K562 (cell line): ENCODE measurements around the gene CLDN2. TPM values are rescaled to one million over a fixed set of nuclear protein-coding genes. Genes with fewer than 3 reads are reported as not detected.

Experiments
- ATAC-seq: fragments of 200-7000 bp; cut with Tn5 transposase; 3 replicates; pipeline ENCODE4 v1.9.1; 2020; ENCODE audit warnings: moderate library complexity
- BruUV-seq: library from RNA; stranded (reverse); fragments of 400-500 nt; replicated peaks from 2 replicates; lab custom pipeline; 2021; lab: Mats Ljungman, UMichigan
- CTCF ChIA-PET: fragments of 300-600 bp; formaldehyde crosslinking; extraction: SDS; loops from one replicate; lab custom pipeline; 2021; ENCODE audit warnings: low intra/inter-chr PET ratio; lab: Yijun Ruan, JAX
- POLR2A ChIA-PET: fragments of 300-600, 350-650 bp; sonication (Branson Sonifier 250); formaldehyde crosslinking; extraction: SDS; loops from one replicate; lab custom pipeline; 2021; ENCODE audit warnings: antibody characterized with exemption, inconsistent platforms; lab: Yijun Ruan, JAX
- DNase-seq, 4 experiments: peaks; one replicate each; pipeline versions ENCODE4 v3.0.0 to v3.0.0-alpha.2; 2011 to 2018; ENCODE audit warnings: low spot score in 3 of 4, mixed read lengths in 3 of 4; ENCODE audit errors: extremely low read depth in 1 of 4
- FAIRE-seq: peaks from 2 replicates; lab custom pipeline; 2011; peaks lifted over from hg19 to GRCh38; lab: Jason Lieb, UNC
- H2AFZ ChIP-seq: 2 replicates; pipeline ENCODE4 v1.6.0; 2011; ENCODE audit warnings: low read depth, low read length, control low read depth, inconsistent platforms
- H3K27ac ChIP-seq: fragments of 200-600 bp; 3 replicates; pipeline ENCODE4 v1.8.0; 2011; ENCODE audit warnings: low read depth, mild to moderate bottlenecking, control low read depth, inconsistent platforms, low read length, moderate library complexity, mixed read lengths; ENCODE audit errors: extremely low read depth
- H3K27me3 ChIP-seq, 2 experiments: fragments of 300-600 bp in 1 of 2; 2 replicates in 1 of 2; 3 replicates in 1 of 2; pipeline versions ENCODE4 v1.6.0 to v1.8.0; 2011; ENCODE audit warnings: inconsistent platforms in 2 of 2, low read length in 2 of 2, mild to moderate bottlenecking in 1 of 2, mixed read lengths in 1 of 2, moderate library complexity in 1 of 2; ENCODE audit not compliant: control insufficient read depth in 2 of 2, insufficient read depth in 2 of 2
- H3K36me3 ChIP-seq: fragments of 300-600 bp; 3 replicates; pipeline ENCODE4 v1.8.0; 2011; ENCODE audit warnings: mild to moderate bottlenecking, low read length, inconsistent platforms; ENCODE audit not compliant: control insufficient read depth, insufficient read depth
- H3K4me1 ChIP-seq, 2 experiments: fragments of 200-600 bp in 1 of 2; replicated peaks in 1 of 2; 2 replicates in 1 of 2; 3 replicates in 1 of 2; pipeline versions ENCODE4 v1.5.1 to v1.8.0; 2011; ENCODE audit warnings: inconsistent platforms in 2 of 2, low read length in 2 of 2, mild to moderate bottlenecking in 1 of 2, mixed read lengths in 1 of 2, moderate library complexity in 1 of 2; ENCODE audit not compliant: control insufficient read depth in 2 of 2, insufficient read depth in 2 of 2
- H3K4me2 ChIP-seq: 2 replicates; pipeline ENCODE4 v1.6.1; 2011; ENCODE audit warnings: low read length, control low read depth, inconsistent platforms, mixed read lengths; ENCODE audit not compliant: insufficient read depth
- H3K4me3 ChIP-seq: fragments of 200-600 bp; sonication (generic), shearing (Covaris generic); 2 replicates; pipeline ENCODE4 v1.5.1; 2016; ENCODE audit warnings: control low read depth, inconsistent platforms
- H3K79me2 ChIP-seq: fragments of 200-600 bp; 3 replicates; pipeline ENCODE4 v1.8.0; 2011; ENCODE audit warnings: low read length, inconsistent platforms; ENCODE audit not compliant: control insufficient read depth, insufficient read depth
- H3K9ac ChIP-seq, 2 experiments: 2 replicates each; pipeline versions ENCODE4 v1.6.0 to v1.6.1; 2011; ENCODE audit warnings: low read depth in 2 of 2, low read length in 2 of 2, control low read depth in 1 of 2, inconsistent platforms in 1 of 2, mild to moderate bottlenecking in 1 of 2, mixed read lengths in 1 of 2; ENCODE audit not compliant: insufficient read depth in 1 of 2
- H3K9me1 ChIP-seq: one replicate; pipeline ENCODE4 v1.6.0; 2011; ENCODE audit warnings: inconsistent platforms, mild to moderate bottlenecking, low read length, moderate library complexity; ENCODE audit not compliant: control insufficient read depth, insufficient read depth
- H3K9me3 ChIP-seq: replicated peaks from 2 replicates; pipeline ENCODE4 v1.5.1; 2011; ENCODE audit warnings: low read depth, low read length, inconsistent platforms; ENCODE audit not compliant: control insufficient read depth, insufficient read depth
- H4K20me1 ChIP-seq: replicated peaks from 2 replicates; pipeline ENCODE4 v1.6.1; 2011; ENCODE audit warnings: low read length, inconsistent platforms, mixed read lengths; ENCODE audit not compliant: control insufficient read depth, insufficient read depth
- BMI1 ChIP-seq: fragments of 150-350 bp; IDR thresholded peaks from 2 replicates; pipeline ENCODE4 v1.6.1; 2014; ENCODE audit warnings: low read length
- CBX8 ChIP-seq: fragments of 200-600 bp; sonication (generic); IDR thresholded peaks from 2 replicates; pipeline ENCODE4 v1.6.1; 2012; ENCODE audit warnings: borderline replicate concordance, mixed run types, low read depth, mild to moderate bottlenecking, moderate library complexity, mixed read lengths, low read length, control low read depth, inconsistent platforms; ENCODE audit not compliant: poor library complexity, severe bottlenecking; ENCODE audit errors: extremely low read depth
- HDGF ChIP-seq: fragments of 450-650 bp; IDR thresholded peaks from 2 replicates; pipeline ENCODE4 v1.6.1; 2016
- HMGN3 ChIP-seq: IDR thresholded peaks from 2 replicates; pipeline ENCODE4 v1.6.1; 2011; ENCODE audit warnings: borderline replicate concordance, low read depth, mild to moderate bottlenecking, mixed read lengths, low read length; ENCODE audit not compliant: insufficient read length; ENCODE audit errors: extremely low read depth
- HNRNPL ChIP-seq: fragments of 200-400 bp; formaldehyde crosslinking; IDR thresholded peaks from 2 replicates; pipeline ENCODE4 v1.6.1; 2017; ENCODE audit warnings: low read depth, mild to moderate bottlenecking, low read length
- PHB ChIP-seq: fragments of 250-450 bp; sonication (Bioruptor Pico); IDR thresholded peaks from 2 replicates; pipeline ENCODE4 v1.5.0; 2021
- PYGO2 ChIP-seq: fragments of 450-650 bp; IDR thresholded peaks from 2 replicates; pipeline ENCODE4 v1.6.1; 2016; ENCODE audit warnings: mild to moderate bottlenecking, missing genetic modification characterization, moderate library complexity, missing compliant biosample characterization
- SIX5 ChIP-seq, 2 experiments: IDR thresholded peaks; 2 replicates each; pipeline ENCODE4 v1.6.1; 2011; ENCODE audit warnings: low read length in 2 of 2, borderline replicate concordance in 1 of 2, low read depth in 1 of 2, mild to moderate bottlenecking in 1 of 2, moderate library complexity in 1 of 2; ENCODE audit not compliant: insufficient read depth in 1 of 2
- TARDBP ChIP-seq: fragments of 450-650 bp; IDR thresholded peaks from 2 replicates; pipeline ENCODE4 v1.6.1; 2016
- ZBTB17 ChIP-seq: fragments of 450-650 bp; formaldehyde crosslinking; IDR thresholded peaks from 2 replicates; pipeline ENCODE4 v1.4.0; 2020; ENCODE audit warnings: mild to moderate bottlenecking
- ZKSCAN3 ChIP-seq: fragments of 250-450 bp; sonication (Bioruptor Pico); IDR thresholded peaks from 2 replicates; pipeline ENCODE4 v1.4.0; 2020
- ZNF583 ChIP-seq: fragments of 250-450 bp; sonication (Bioruptor Pico); IDR thresholded peaks from 2 replicates; pipeline ENCODE4 v1.4.0; 2020
- ZNF589 ChIP-seq: fragments of 200-800 bp; sonication (Bioruptor generic); IDR thresholded peaks from 2 replicates; pipeline ENCODE4 v1.6.1; 2016; ENCODE audit warnings: low read depth, missing genetic modification characterization, missing compliant biosample characterization
- ZNF644 ChIP-seq: fragments of 200-800 bp; sonication (Bioruptor generic); IDR thresholded peaks from 2 replicates; pipeline ENCODE4 v1.6.1; 2016; ENCODE audit warnings: low read depth, missing genetic modification characterization, missing compliant biosample characterization
- ZNF77 ChIP-seq: fragments of 250-450 bp; sonication (Bioruptor Pico); IDR thresholded peaks from 2 replicates; pipeline ENCODE4 v1.5.0; 2020
- WGBS: fragments of 100-300 bp; shearing (Covaris generic); methylation state at CpG from one replicate; pipeline ENCODE4 v1.1.6; 2016; ENCODE audit warnings: low coverage, mixed read lengths; ENCODE audit not compliant: insufficient coverage; ENCODE audit errors: missing lambda C conversion rate; 5-methylcytosine and 5-hydroxymethylcytosine counted together
- in situ Hi-C: fragments of 300-500 bp; cut with MboI; formaldehyde crosslinking; loops from 4 replicates; pipeline ENCODE4 v1.15.0; 2018; ENCODE audit warnings: inconsistent platforms, mixed read lengths
- intact Hi-C: fragments of 100-400 bp; cut with micrococcal nuclease; formaldehyde crosslinking; loops from 2 replicates; pipeline ENCODE4 v1.14.2; 2022
- polyA plus RNA-seq, 8 experiments: library from polyadenylated mRNA; depleted of rRNA in 4 of 8; stranded (reverse) in 5 of 8; unstranded in 3 of 8; fragments of >200 nt; fragmentation: Nextera tagmentation in 2 of 8; fragmentation: Illumina TruSeq in 1 of 8; extraction: Ambion mirVana in 2 of 8; extraction: Trizol in 1 of 8; gene quantifications; 2 replicates each; pipeline versions ENCODE4 v1.2.1 to v1.2.3, GENCODE V29; 2011 to 2014; ENCODE audit warnings: inconsistent platforms in 1 of 8, missing spikeins in 1 of 8
- total RNA-seq, 7 experiments: library from RNA; depleted of rRNA in 6 of 7; stranded (reverse); fragments of >200 nt in 6 of 7; fragmentation: Illumina TruSeq in 2 of 7; extraction: Trizol in 2 of 7; gene quantifications; 2 replicates each; pipeline versions ENCODE4 v1.2.1 to v1.2.3, GENCODE V29; 2011 to 2021; ENCODE audit warnings: low replicate concordance in 1 of 7
- TF ChIP-seq, protein P1 (sequence below): sonication (generic); formaldehyde crosslinking; IDR thresholded peaks from 2 replicates; pipeline ENCODE4 v1.8.0; 2022; ENCODE audit warnings: mild to moderate bottlenecking, missing genetic modification reagents
- TF ChIP-seq, protein P2 (sequence below): fragments of 250-450 bp; sonication (Bioruptor Pico); IDR thresholded peaks from 2 replicates; pipeline ENCODE4 v1.5.0; 2021; ENCODE audit warnings: mild to moderate bottlenecking, borderline replicate concordance

The CLDN2 gene
- total and polyA plus RNA-seq, 9 of the 15 experiments (the other 6 are each of a cell fraction or from before 2014, with no cell fraction given), result not detected

DNA sequence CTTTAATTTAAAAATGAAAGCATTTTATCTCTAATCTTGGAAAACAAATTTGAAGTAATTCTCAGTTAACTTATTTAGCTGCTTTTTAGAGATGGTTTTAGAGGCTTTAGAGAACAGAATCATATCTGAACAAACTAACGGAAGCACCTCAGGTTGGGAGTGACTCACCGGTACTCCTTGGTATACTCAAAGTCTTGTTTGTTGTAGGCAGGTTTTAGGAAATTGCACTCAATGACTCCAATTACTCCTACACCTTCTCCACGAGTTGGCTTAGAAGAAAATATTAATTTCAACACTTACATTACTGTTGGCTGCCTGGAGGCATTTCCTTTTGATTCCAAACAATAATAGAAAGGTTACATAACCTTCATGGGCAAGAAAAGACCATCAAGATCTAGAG, 56.2 kb downstream of the CLDN2 start:
- 4% methylated on average over 3 of the region's 3 CpGs for WGBS
- ChIA-PET POLR2A (no interaction called here), CTCF (no interaction called here)
- H3K4me1 ChIP-seq, result no peaks in the 10 kb centered on the region
- in situ Hi-C loops, result no loop called here
- H3K27ac ChIP-seq, result no peak overlapping the region
- DNase-seq (no peak), ATAC-seq (no peak), FAIRE-seq (no peak)
- H3K79me2 ChIP-seq, result no peaks in the 10 kb centered on the region
- H3K27me3 ChIP-seq, result no peaks in the 10 kb centered on the region
- BruUV-seq, result no TSS peak
- H4K20me1 ChIP-seq, result no peaks in the 10 kb centered on the region
- H3K36me3 ChIP-seq, result no peaks in the 10 kb centered on the region
- H3K9ac ChIP-seq, result no peak overlapping the region
- no peak overlapping the region for H2AFZ ChIP-seq
- H3K9me1 ChIP-seq, result no peaks in the 10 kb centered on the region
- no peaks in the 10 kb centered on the region for H3K9me3 ChIP-seq
- no peak overlapping the region for H3K4me3 ChIP-seq
- H3K4me2 ChIP-seq, result no peak overlapping the region
- intact Hi-C loops, result no loop called here
- TF ChIP-seq CBX8 (no peak), TARDBP (no peak), ZNF644 (tag) (no peak), PYGO2 (no peak), ZBTB17 (CRISPR knock-in tag) (no peak), SIX5 (IDR thresholded peaks at IDR 0.05; ENCODE audit: borderline replicate concordance in 1 of 2, insufficient read depth in 1 of 2, low read depth in 1 of 2, low read length in 2 of 2) (no peak), ZNF589 (CRISPR knock-in tag) (no peak), HNRNPL (no peak), ZNF583 (no peak), PHB (no peak), ZNF77 (CRISPR knock-in tag) (no peak), BMI1 (no peak), HMGN3 (no peak), ZKSCAN3 (CRISPR knock-in tag) (no peak), HDGF (no peak)
- TF ChIP-seq, protein P1, sequence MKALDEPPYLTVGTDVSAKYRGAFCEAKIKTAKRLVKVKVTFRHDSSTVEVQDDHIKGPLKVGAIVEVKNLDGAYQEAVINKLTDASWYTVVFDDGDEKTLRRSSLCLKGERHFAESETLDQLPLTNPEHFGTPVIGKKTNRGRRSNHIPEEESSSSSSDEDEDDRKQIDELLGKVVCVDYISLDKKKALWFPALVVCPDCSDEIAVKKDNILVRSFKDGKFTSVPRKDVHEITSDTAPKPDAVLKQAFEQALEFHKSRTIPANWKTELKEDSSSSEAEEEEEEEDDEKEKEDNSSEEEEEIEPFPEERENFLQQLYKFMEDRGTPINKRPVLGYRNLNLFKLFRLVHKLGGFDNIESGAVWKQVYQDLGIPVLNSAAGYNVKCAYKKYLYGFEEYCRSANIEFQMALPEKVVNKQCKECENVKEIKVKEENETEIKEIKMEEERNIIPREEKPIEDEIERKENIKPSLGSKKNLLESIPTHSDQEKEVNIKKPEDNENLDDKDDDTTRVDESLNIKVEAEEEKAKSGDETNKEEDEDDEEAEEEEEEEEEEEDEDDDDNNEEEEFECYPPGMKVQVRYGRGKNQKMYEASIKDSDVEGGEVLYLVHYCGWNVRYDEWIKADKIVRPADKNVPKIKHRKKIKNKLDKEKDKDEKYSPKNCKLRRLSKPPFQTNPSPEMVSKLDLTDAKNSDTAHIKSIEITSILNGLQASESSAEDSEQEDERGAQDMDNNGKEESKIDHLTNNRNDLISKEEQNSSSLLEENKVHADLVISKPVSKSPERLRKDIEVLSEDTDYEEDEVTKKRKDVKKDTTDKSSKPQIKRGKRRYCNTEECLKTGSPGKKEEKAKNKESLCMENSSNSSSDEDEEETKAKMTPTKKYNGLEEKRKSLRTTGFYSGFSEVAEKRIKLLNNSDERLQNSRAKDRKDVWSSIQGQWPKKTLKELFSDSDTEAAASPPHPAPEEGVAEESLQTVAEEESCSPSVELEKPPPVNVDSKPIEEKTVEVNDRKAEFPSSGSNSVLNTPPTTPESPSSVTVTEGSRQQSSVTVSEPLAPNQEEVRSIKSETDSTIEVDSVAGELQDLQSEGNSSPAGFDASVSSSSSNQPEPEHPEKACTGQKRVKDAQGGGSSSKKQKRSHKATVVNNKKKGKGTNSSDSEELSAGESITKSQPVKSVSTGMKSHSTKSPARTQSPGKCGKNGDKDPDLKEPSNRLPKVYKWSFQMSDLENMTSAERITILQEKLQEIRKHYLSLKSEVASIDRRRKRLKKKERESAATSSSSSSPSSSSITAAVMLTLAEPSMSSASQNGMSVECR (CRISPR knock-in tag), result no peak
- TF ChIP-seq, protein P2, sequence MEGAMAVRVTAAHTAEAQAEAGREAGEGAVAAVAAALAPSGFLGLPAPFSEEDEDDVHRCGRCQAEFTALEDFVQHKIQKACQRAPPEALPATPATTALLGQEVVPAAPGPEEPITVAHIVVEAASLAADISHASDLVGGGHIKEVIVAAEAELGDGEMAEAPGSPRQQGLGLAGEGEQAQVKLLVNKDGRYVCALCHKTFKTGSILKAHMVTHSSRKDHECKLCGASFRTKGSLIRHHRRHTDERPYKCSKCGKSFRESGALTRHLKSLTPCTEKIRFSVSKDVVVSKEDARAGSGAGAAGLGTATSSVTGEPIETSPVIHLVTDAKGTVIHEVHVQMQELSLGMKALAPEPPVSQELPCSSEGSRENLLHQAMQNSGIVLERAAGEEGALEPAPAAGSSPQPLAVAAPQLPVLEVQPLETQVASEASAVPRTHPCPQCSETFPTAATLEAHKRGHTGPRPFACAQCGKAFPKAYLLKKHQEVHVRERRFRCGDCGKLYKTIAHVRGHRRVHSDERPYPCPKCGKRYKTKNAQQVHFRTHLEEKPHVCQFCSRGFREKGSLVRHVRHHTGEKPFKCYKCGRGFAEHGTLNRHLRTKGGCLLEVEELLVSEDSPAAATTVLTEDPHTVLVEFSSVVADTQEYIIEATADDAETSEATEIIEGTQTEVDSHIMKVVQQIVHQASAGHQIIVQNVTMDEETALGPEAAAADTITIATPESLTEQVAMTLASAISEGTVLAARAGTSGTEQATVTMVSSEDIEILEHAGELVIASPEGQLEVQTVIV (CRISPR knock-in tag), result no peak
